Ovary (tissue), 3 donors: ENCODE data around the gene MATN4.

ENCODE experiments used
- CTCF ChIP-seq, 3 donors: fragments of 450-650 bp in 2 of 3; fragments of 200-600 bp in 1 of 3; IDR thresholded peaks; one replicate each; pipeline versions ENCODE4 v1.5.1 to v1.8.0; 2016 to 2022; ENCODE audit warnings: antibody characterized with exemption in 3 of 3, mild to moderate bottlenecking in 1 of 3
- POLR2A ChIP-seq: fragments of 450-650 bp; IDR thresholded peaks from one replicate; pipeline ENCODE4 v1.6.1; 2017; ENCODE audit warnings: antibody characterized with exemption, mild to moderate bottlenecking, moderate library complexity
- donor health status: DM: no; HTN: no; CAD: no.

- TF ChIP-seq POLR2A, result no peak
- no peak for TF ChIP-seq CTCF (IDR thresholded peaks at IDR 0.05)
These were observed 32.8 kb downstream of the MATN4 start for GRCh38 chr20:45275338-45275737.
